ENCODE data around the gene KLF15.

The KLF15 gene

GRCh38 chr3:126342211-126342610, 15.0 kb downstream of the KLF15 start:
- no peak for DNase-seq (ENCODE audit: low read depth)
- H3K4me3 ChIP-seq (ENCODE audit: low read depth, low read length) = no peak overlapping the region
- TF ChIP-seq POLR2A (IDR thresholded peaks at IDR 0.05; ENCODE audit: extremely low read depth, insufficient read length) (no peak), CTCF (IDR thresholded peaks at IDR 0.05; ENCODE audit: low read depth, low read length) (no peak), MYC (IDR thresholded peaks at IDR 0.05; ENCODE audit: low read depth, low read length) (no peak)
- TF ChIP-seq, protein P1, sequence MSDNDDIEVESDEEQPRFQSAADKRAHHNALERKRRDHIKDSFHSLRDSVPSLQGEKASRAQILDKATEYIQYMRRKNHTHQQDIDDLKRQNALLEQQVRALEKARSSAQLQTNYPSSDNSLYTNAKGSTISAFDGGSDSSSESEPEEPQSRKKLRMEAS (IDR thresholded peaks at IDR 0.05; ENCODE audit: low read depth, low read length) = no peak

DNA sequence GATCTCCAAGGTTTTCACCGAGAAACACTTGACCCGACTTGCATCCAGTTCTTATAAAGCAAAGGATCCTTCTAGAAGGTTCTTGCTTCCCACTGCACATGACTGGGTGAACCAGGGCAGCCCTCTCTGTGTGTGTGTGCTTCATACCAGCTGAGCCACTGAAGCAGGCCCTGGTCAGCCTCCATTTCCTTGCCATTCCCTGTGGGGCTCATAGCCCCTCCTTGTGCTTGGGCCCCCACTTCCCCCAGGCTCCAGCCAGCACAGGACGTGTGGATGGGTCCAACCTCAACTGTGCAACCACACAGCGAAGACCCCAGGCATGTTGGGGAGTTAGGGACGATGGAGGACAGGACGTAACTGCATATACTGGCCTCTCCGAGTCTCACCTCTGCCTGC, 15.5 kb downstream of the KLF15 start:
- DNase-seq (ENCODE audit: low read depth) = no peak
- no peak for TF ChIP-seq MYC (IDR thresholded peaks at IDR 0.05; ENCODE audit: low read depth, low read length)
- TF ChIP-seq, protein P1 (IDR thresholded peaks at IDR 0.05; ENCODE audit: low read depth, low read length) = no peak
- no peak for TF ChIP-seq CTCF (IDR thresholded peaks at IDR 0.05; ENCODE audit: low read depth, low read length)
- no peak for TF ChIP-seq POLR2A (IDR thresholded peaks at IDR 0.05; ENCODE audit: extremely low read depth, insufficient read length)
- H3K4me3 ChIP-seq (ENCODE audit: low read depth, low read length) = no peak overlapping the region

- TF ChIP-seq CTCF (IDR thresholded peaks at IDR 0.05; ENCODE audit: low read depth, low read length) (no peak), MYC (IDR thresholded peaks at IDR 0.05; ENCODE audit: low read depth, low read length) (no peak)
- DNase-seq (ENCODE audit: low read depth) = no peak
- H3K4me3 ChIP-seq (ENCODE audit: low read depth, low read length) = no peak overlapping the region
Measured at GRCh38 chr3:126340943-126341754, 16.1 kb downstream of the KLF15 start.

- no peak overlapping the region for H3K4me3 ChIP-seq (ENCODE audit: low read depth, low read length)
- TF ChIP-seq POLR2A (IDR thresholded peaks at IDR 0.05; ENCODE audit: extremely low read depth, insufficient read length) (no peak), CTCF (IDR thresholded peaks at IDR 0.05; ENCODE audit: low read depth, low read length) (no peak), MYC (IDR thresholded peaks at IDR 0.05; ENCODE audit: low read depth, low read length) (no peak)
- TF ChIP-seq, protein P1 (IDR thresholded peaks at IDR 0.05; ENCODE audit: low read depth, low read length) = no peak
- no peak for DNase-seq (ENCODE audit: low read depth)
Measured at GRCh38 chr3:126340596-126340942, 16.6 kb downstream of the KLF15 start.

- TF ChIP-seq CTCF (IDR thresholded peaks at IDR 0.05; ENCODE audit: low read depth, low read length) (no peak), MYC (IDR thresholded peaks at IDR 0.05; ENCODE audit: low read depth, low read length) (no peak), POLR2A (IDR thresholded peaks at IDR 0.05; ENCODE audit: extremely low read depth, insufficient read length) (no peak)
- TF ChIP-seq, protein P1 (IDR thresholded peaks at IDR 0.05; ENCODE audit: low read depth, low read length) = no peak
- H3K4me3 ChIP-seq (ENCODE audit: low read depth, low read length) = no peak overlapping the region
- DNase-seq (ENCODE audit: low read depth) = no peak
Measured at GRCh38 chr3:126340081-126340511, 17.1 kb downstream of the KLF15 start.

Measured in NB4 (cell line).